GM13977 (cell line): ENCODE data around the gene MINDY2.
"Not testable (repeated sequence)": the region's sequence is repeated elsewhere in the genome, so short reads cannot be mapped to it uniquely, and the experiment has no call there.

Experiments used
- DNase-seq: peaks from one replicate; pipeline ENCODE4 v3.0.0; 2012; ENCODE audit warnings: low spot score
- CTCF ChIP-seq: IDR thresholded peaks from 2 replicates; pipeline ENCODE4 v1.5.1; 2012; ENCODE audit warnings: mild to moderate bottlenecking, control low read depth; ENCODE audit not compliant: insufficient read depth; ENCODE audit errors: extremely low read depth, missing control alignments
- in situ Hi-C: fragments of 300-500 bp; cut with MboI; formaldehyde crosslinking; loops from one replicate; pipeline ENCODE4 v1.12.0; 2022; ENCODE audit warnings: low sequenced_read_pairs, low pct_unique_long_range_greater_than_20kb, mixed read lengths, inconsistent platforms; ENCODE audit not compliant: unreplicated experiment

Gene MINDY2

GRCh38 chr15:58797505-58797904 is 26.4 kb downstream of the MINDY2 start:
- DNase-seq: no peak
- in situ Hi-C loops: no loop called here
- no peak for TF ChIP-seq CTCF

- in situ Hi-C loops: no loop called here
- DNase-seq: no peak
- no peak for TF ChIP-seq CTCF
Observed at GRCh38 chr15:58805095-58805494, 34.0 kb downstream of the MINDY2 start.

GRCh38 chr15:58823267-58823666 is 52.2 kb downstream of the MINDY2 start:
- DNase-seq, in situ Hi-C loops: not testable (repeated sequence)

GRCh38 chr15:58830556-58830955 is 59.5 kb downstream of the MINDY2 start:
- no peak for TF ChIP-seq CTCF
- in situ Hi-C loops: no loop called here
- DNase-seq: no peak

- DNase-seq, in situ Hi-C loops: not testable (repeated sequence)
Observed at GRCh38 chr15:58833681-58834426, 62.8 kb downstream of the MINDY2 start.

- peak; percentile 62 for TF ChIP-seq CTCF
- in situ Hi-C loops: no loop called here
- peak; percentile 39 for DNase-seq
Observed at GRCh38 chr15:58839485-58839884, 68.4 kb downstream of the MINDY2 start.

- in situ Hi-C loops: no loop called here
- TF ChIP-seq CTCF: no peak
- no peak for DNase-seq
Observed at GRCh38 chr15:58840048-58840447, 68.9 kb downstream of the MINDY2 start.

- DNase-seq: peak; percentile 38
- no peak for TF ChIP-seq CTCF
- in situ Hi-C loops: no loop called here
Observed at GRCh38 chr15:58842713-58843396, 71.8 kb downstream of the MINDY2 start.

- DNase-seq, in situ Hi-C loops: not testable (repeated sequence)
Observed at GRCh38 chr15:58851205-58851604, 80.1 kb downstream of the MINDY2 start.
